Measurements from ENCODE around the gene CNGA3. TPM values are rescaled to one million over a fixed set of nuclear protein-coding genes. Genes with fewer than 3 reads are reported as not detected.

The CNGA3 gene
- total and polyA plus RNA-seq, 7 experiments from 2014 or later, result not detected

DNA sequence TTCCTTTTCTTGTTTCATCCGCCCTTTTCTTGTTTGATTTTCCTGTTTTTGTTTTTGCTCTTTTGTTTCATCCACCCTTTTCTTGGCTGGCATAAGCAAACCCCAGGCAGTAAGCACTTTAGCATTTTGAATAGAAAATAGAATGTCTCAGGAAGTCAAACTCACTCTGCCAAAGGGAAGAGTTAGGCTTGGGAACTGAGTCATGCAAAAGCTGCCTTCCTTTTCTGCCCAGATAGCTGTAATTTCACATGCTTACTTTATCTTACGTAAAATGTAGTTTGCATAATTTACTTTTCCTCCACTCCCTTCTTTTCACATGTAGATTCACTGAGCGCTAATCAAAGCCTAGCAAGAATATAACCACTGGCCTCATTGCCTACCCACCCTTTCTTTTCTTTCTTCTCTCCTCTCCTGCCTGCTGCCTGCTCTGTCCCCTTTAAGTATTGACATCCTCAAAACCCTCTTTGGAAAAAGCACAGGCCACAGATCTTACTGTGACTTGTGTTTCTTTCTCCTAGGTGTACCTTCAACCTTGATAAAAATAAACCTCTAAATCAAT, 48.4 kb downstream of the CNGA3 start:
- ATAC-seq, result no peak

DNA sequence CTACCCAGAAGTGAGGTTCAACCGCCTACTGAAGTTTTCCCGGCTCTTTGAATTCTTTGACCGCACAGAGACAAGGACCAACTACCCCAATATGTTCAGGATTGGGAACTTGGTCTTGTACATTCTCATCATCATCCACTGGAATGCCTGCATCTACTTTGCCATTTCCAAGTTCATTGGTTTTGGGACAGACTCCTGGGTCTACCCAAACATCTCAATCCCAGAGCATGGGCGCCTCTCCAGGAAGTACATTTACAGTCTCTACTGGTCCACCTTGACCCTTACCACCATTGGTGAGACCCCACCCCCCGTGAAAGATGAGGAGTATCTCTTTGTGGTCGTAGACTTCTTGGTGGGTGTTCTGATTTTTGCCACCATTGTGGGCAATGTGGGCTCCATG, 49.7 kb downstream of the CNGA3 start:
- peaks cover 0 to 5% of the 10 kb centered on the region in 2 donors for H3K27me3 ChIP-seq (ENCODE audit: control insufficient read depth in 2 of 2, insufficient read depth in 2 of 2, low read length in 2 of 2)
- H3K4me3 ChIP-seq (ENCODE audit: low read length), result no peak overlapping the region
- H3K27me3 Mint-ChIP-seq, result peaks cover 21 to 39% (median 35%) of the 10 kb centered on the region in 5 donors
- no peak for DNase-seq
- H3K36me3 Mint-ChIP-seq, result peaks cover 0 to 4% (median 0%) of the 10 kb centered on the region in 5 donors
- intact Hi-C loops (cut with micrococcal nuclease), result no loop called here
- H3K36me3 ChIP-seq (ENCODE audit: control insufficient read depth in 2 of 3, insufficient read depth in 3 of 3, low read length in 3 of 3), result no peaks in the 10 kb centered on the region
- H3K27ac ChIP-seq (ENCODE audit: low read depth, low read length), result no peak overlapping the region
- H3K4me3 Mint-ChIP-seq, result no peak overlapping the region
- no peak for ATAC-seq
- H3K9me3 ChIP-seq (ENCODE audit: control insufficient read depth in 2 of 3, low read length in 3 of 3), result no peaks in the 10 kb centered on the region
- no peaks in the 10 kb centered on the region for H3K4me1 ChIP-seq (ENCODE audit: control insufficient read depth in 2 of 2, insufficient read depth in 2 of 2, low read length in 2 of 2)
- ChIA-PET POLR2A (no interaction called here), CTCF (no interaction called here)
- no peak overlapping the region for H3K27ac Mint-ChIP-seq
- no peaks in the 10 kb centered on the region for H3K4me1 Mint-ChIP-seq
- peaks cover 0 to 4% (median 0%) of the 10 kb centered on the region in 11 donors for H3K9me3 Mint-ChIP-seq

More for the DNA sequence above, 48.4 kb downstream of the CNGA3 start:
- peaks cover 0 to 4% (median 0%) of the 10 kb centered on the region in 11 donors for H3K9me3 Mint-ChIP-seq
- Histone ChIP-seq H3K9me3 (ENCODE audit: control insufficient read depth in 2 of 3, low read length in 3 of 3) (no peaks in the 10 kb centered on the region), H3K27ac (ENCODE audit: low read depth, low read length) (no peak overlapping the region), H3K4me1 (ENCODE audit: control insufficient read depth in 2 of 2, insufficient read depth in 2 of 2, low read length in 2 of 2) (no peaks in the 10 kb centered on the region), H3K36me3 (ENCODE audit: control insufficient read depth in 2 of 3, insufficient read depth in 3 of 3, low read length in 3 of 3) (no peaks in the 10 kb centered on the region), H3K27me3 (ENCODE audit: control insufficient read depth in 2 of 2, insufficient read depth in 2 of 2, low read length in 2 of 2) (peaks cover 0 to 5% of the 10 kb centered on the region in 2 donors), H3K4me3 (ENCODE audit: low read length) (no peak overlapping the region)
- intact Hi-C loops (cut with micrococcal nuclease), result no loop called here
- H3K4me1 Mint-ChIP-seq, result no peaks in the 10 kb centered on the region
- POLR2A ChIA-PET, result no interaction called here
- CTCF ChIA-PET, result interaction anchor here (1.0 kb wide), 1 partner anchor 9 kb away, joined by 3 read pairs; no protein-coding TSS in a partner anchor
- DNase-seq, result no peak
- H3K36me3 Mint-ChIP-seq, result peaks cover 0 to 4% (median 0%) of the 10 kb centered on the region in 5 donors
- H3K4me3 Mint-ChIP-seq, result no peak overlapping the region
- H3K27ac Mint-ChIP-seq, result no peak overlapping the region
- H3K27me3 Mint-ChIP-seq, result peaks cover 21 to 31% (median 28%) of the 10 kb centered on the region in 5 donors

DNA sequence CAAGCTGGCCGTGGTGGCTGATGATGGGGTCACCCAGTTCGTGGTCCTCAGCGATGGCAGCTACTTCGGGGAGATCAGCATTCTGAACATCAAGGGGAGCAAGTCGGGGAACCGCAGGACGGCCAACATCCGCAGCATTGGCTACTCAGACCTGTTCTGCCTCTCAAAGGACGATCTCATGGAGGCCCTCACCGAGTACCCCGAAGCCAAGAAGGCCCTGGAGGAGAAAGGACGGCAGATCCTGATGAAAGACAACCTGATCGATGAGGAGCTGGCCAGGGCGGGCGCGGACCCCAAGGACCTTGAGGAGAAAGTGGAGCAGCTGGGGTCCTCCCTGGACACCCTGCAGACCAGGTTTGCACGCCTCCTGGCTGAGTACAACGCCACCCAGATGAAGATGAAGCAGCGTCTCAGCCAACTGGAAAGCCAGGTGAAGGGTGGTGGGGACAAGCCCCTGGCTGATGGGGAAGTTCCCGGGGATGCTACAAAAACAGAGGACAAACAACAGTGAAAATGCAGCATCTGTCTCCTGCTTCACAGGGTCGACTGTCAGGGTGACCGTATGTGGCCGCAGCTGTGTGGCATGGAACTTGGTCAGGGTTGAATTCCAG, 50.6 kb downstream of the CNGA3 start:
- H3K27me3 ChIP-seq (ENCODE audit: control insufficient read depth in 2 of 2, insufficient read depth in 2 of 2, low read length in 2 of 2), result peaks cover 0 to 5% of the 10 kb centered on the region in 2 donors
- no peak overlapping the region for H3K4me3 Mint-ChIP-seq
- peaks cover 0 to 4% (median 0%) of the 10 kb centered on the region in 11 donors for H3K9me3 Mint-ChIP-seq
- no peaks in the 10 kb centered on the region for H3K4me1 Mint-ChIP-seq
- no peaks in the 10 kb centered on the region for H3K4me1 ChIP-seq (ENCODE audit: control insufficient read depth in 2 of 2, insufficient read depth in 2 of 2, low read length in 2 of 2)
- no peak overlapping the region for H3K27ac ChIP-seq (ENCODE audit: low read depth, low read length)
- peaks cover 0 to 4% (median 0%) of the 10 kb centered on the region in 5 donors for H3K36me3 Mint-ChIP-seq
- CTCF ChIA-PET, result no interaction called here
- POLR2A ChIA-PET, result no interaction called here
- H3K36me3 ChIP-seq (ENCODE audit: control insufficient read depth in 2 of 3, insufficient read depth in 3 of 3, low read length in 3 of 3), result no peaks in the 10 kb centered on the region
- no peak overlapping the region for H3K4me3 ChIP-seq (ENCODE audit: low read length)
- DNase-seq (no peak), ATAC-seq (no peak)
- H3K27ac Mint-ChIP-seq, result no peak overlapping the region
- intact Hi-C loops (cut with micrococcal nuclease), result no loop called here
- no peaks in the 10 kb centered on the region for H3K9me3 ChIP-seq (ENCODE audit: control insufficient read depth in 2 of 3, low read length in 3 of 3)
- peaks cover 25 to 47% (median 43%) of the 10 kb centered on the region in 5 donors for H3K27me3 Mint-ChIP-seq

DNA sequence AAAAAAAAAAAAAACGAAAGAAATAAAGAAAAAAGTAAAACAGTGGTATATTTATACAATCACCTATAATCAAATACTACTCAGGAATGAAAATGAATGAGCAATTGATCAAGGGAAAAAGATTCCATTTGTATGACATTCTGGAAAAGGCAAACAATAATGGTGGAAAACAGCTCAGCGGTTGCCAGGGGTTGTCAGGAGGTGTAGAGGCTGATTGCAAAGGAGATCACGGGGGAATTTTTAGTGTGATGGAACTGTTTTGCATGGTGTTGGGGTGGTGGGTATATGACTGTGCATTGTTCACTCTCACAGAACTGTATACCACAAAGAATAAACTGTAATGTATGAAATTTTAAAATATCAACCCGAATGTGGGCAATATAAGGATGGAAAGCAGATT, 52.9 kb downstream of the CNGA3 start:
- H3K36me3 Mint-ChIP-seq, result peaks cover 0 to 4% (median 0%) of the 10 kb centered on the region in 5 donors
- peaks cover 25 to 65% (median 48%) of the 10 kb centered on the region in 5 donors for H3K27me3 Mint-ChIP-seq
- no peak overlapping the region for H3K4me3 Mint-ChIP-seq
- Histone ChIP-seq H3K4me1 (ENCODE audit: control insufficient read depth in 2 of 2, insufficient read depth in 2 of 2, low read length in 2 of 2) (no peaks in the 10 kb centered on the region), H3K27ac (ENCODE audit: low read depth, low read length) (no peak overlapping the region), H3K4me3 (ENCODE audit: low read length) (no peak overlapping the region), H3K27me3 (ENCODE audit: control insufficient read depth in 2 of 2, insufficient read depth in 2 of 2, low read length in 2 of 2) (peaks cover 0 to 5% of the 10 kb centered on the region in 2 donors), H3K36me3 (ENCODE audit: control insufficient read depth in 2 of 3, insufficient read depth in 3 of 3, low read length in 3 of 3) (no peaks in the 10 kb centered on the region), H3K9me3 (ENCODE audit: control insufficient read depth in 2 of 3, low read length in 3 of 3) (no peaks in the 10 kb centered on the region)
- intact Hi-C loops (cut with micrococcal nuclease), result no loop called here
- DNase-seq (no peak), ATAC-seq (no peak)
- ChIA-PET CTCF (interaction anchor here (0.7 kb wide), 2 partner anchors 149 to 265 kb away, joined by 3 to 6 read pairs; no protein-coding TSS in a partner anchor), POLR2A (no interaction called here)
- no peaks in the 10 kb centered on the region for H3K4me1 Mint-ChIP-seq
- H3K27ac Mint-ChIP-seq, result no peak overlapping the region
- H3K9me3 Mint-ChIP-seq, result peaks cover 0 to 4% (median 0%) of the 10 kb centered on the region in 11 donors

DNA sequence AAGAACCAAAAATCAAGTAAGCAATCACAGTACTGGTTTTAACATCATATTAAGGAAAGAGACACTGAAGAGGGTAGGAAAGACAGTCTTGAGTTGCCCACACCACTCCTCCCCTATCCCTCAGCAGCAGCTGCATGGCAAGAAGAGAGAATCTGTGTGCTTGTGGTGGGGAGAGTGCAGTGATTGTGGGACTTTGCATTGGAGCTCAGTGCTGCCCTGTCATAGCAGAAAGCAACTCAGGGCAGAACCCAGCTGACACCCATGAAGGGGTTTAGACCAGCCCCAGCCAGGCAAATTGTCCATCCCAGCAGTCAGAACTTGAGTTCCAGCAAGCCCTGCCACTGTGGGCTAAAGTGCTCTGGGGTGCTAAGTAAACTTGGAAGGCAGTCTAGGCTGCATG, 57.6 kb downstream of the CNGA3 start:
- Histone ChIP-seq H3K36me3 (ENCODE audit: control insufficient read depth in 2 of 3, insufficient read depth in 3 of 3, low read length in 3 of 3) (no peaks in the 10 kb centered on the region), H3K27me3 (ENCODE audit: control insufficient read depth in 2 of 2, insufficient read depth in 2 of 2, low read length in 2 of 2) (peaks cover 0 to 5% of the 10 kb centered on the region in 2 donors), H3K27ac (ENCODE audit: low read depth, low read length) (no peak overlapping the region), H3K9me3 (ENCODE audit: control insufficient read depth in 2 of 3, low read length in 3 of 3) (no peaks in the 10 kb centered on the region), H3K4me3 (ENCODE audit: low read length) (no peak overlapping the region), H3K4me1 (ENCODE audit: control insufficient read depth in 2 of 2, insufficient read depth in 2 of 2, low read length in 2 of 2) (no peaks in the 10 kb centered on the region)
- CTCF ChIA-PET, result no interaction called here
- H3K27ac Mint-ChIP-seq, result no peak overlapping the region
- ATAC-seq (no peak), DNase-seq (no peak)
- peaks cover 12 to 45% (median 28%) of the 10 kb centered on the region in 5 donors for H3K27me3 Mint-ChIP-seq
- H3K4me3 Mint-ChIP-seq, result no peak overlapping the region
- H3K36me3 Mint-ChIP-seq, result no peaks in the 10 kb centered on the region
- POLR2A ChIA-PET, result interaction anchor here (0.6 kb wide), 1 partner anchor 675 kb away, joined by 5 read pairs; no protein-coding TSS in a partner anchor
- H3K4me1 Mint-ChIP-seq, result no peaks in the 10 kb centered on the region
- intact Hi-C loops (cut with micrococcal nuclease), result no loop called here
- no peaks in the 10 kb centered on the region for H3K9me3 Mint-ChIP-seq

DNA sequence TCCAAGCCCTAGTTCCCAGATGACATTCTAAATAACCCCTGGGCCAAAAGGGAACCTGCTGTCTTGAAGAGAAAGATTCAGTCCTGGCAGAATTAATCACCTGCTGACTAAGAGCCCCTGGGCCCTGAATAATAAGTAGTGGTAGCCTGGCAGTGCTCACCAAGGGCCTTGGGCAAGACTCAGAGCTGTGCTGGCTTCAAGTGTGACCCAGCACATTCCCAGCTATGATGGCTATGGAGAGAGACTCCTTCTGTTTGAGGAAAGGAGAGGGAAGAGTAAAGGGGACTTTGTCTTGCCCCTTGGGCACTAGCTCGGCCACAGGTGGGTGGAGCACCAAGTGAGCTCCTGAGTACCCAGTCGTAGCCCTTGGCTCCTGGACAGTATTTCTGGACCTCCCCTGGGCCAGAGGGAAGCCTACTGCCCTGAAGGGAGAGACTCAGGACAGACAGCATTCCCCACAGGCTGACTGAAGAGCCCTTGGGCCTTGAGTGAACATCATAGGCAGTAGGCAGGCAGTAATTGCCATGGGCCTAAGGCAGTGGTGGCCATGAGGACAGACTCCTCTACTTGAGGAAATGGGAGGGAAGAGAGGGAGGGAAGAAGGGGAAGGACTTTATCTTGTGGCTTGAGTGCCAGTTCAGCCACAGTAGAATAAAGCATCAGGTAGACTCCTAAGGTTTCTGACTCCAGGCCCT, 58.4 kb downstream of the CNGA3 start:
- Mint-ChIP-seq H3K36me3 (no peaks in the 10 kb centered on the region), H3K27ac (no peak overlapping the region), H3K4me1 (no peaks in the 10 kb centered on the region), H3K9me3 (no peaks in the 10 kb centered on the region), H3K4me3 (no peak overlapping the region), H3K27me3 (peaks cover 4 to 37% (median 20%) of the 10 kb centered on the region in 5 donors)
- Histone ChIP-seq H3K36me3 (ENCODE audit: control insufficient read depth in 2 of 3, insufficient read depth in 3 of 3, low read length in 3 of 3) (no peaks in the 10 kb centered on the region), H3K9me3 (ENCODE audit: control insufficient read depth in 2 of 3, low read length in 3 of 3) (no peaks in the 10 kb centered on the region), H3K27ac (ENCODE audit: low read depth, low read length) (no peak overlapping the region), H3K27me3 (ENCODE audit: control insufficient read depth in 2 of 2, insufficient read depth in 2 of 2, low read length in 2 of 2) (no peaks in the 10 kb centered on the region), H3K4me3 (ENCODE audit: low read length) (no peak overlapping the region), H3K4me1 (ENCODE audit: control insufficient read depth in 2 of 2, insufficient read depth in 2 of 2, low read length in 2 of 2) (no peaks in the 10 kb centered on the region)
- DNase-seq (no peak), ATAC-seq (no peak)
- CTCF ChIA-PET, result interaction anchor here (0.5 kb wide), 1 partner anchor 35 kb away, joined by 3 read pairs; no protein-coding TSS in a partner anchor
- intact Hi-C loops (cut with micrococcal nuclease), result no loop called here
- POLR2A ChIA-PET, result interaction anchor here (0.6 kb wide), 1 partner anchor 675 kb away, joined by 5 read pairs; no protein-coding TSS in a partner anchor

Measured in naive thymus-derived CD4-positive, alpha-beta T cell (primary cell).